PC-9 (cell line): ENCODE results near the gene VWA3A. TPM values are rescaled to one million over a fixed set of nuclear protein-coding genes. Genes with fewer than 3 reads are reported as not detected.

Experiments
- BruUV-seq: library from RNA; stranded (reverse); fragments of 400-500 nt; replicated peaks from 2 replicates; lab custom pipeline; 2021; lab: Mats Ljungman, UMichigan
- CTCF ChIA-PET: fragments of 300-600 bp; sonication (Branson Sonifier 250); formaldehyde crosslinking; loops from one replicate; lab custom pipeline; 2022; ENCODE audit warnings: antibody characterized with exemption; lab: Charles Lee
- POLR2A ChIA-PET: fragments of 300-600 bp; sonication (Branson Sonifier 250); formaldehyde crosslinking; loops from one replicate; lab custom pipeline; 2022; ENCODE audit warnings: antibody characterized with exemption; ENCODE audit not compliant: unreplicated experiment; lab: Charles Lee
- DNase-seq, 2 experiments: peaks; one replicate each; pipeline versions ENCODE4 v3.0.0 to v3.0.0-alpha.2; 2015 to 2022; ENCODE audit warnings: mixed read lengths in 1 of 2
- H2AFZ ChIP-seq: fragments of 200-600 bp; sonication (generic); 2 replicates; pipeline ENCODE4 v1.8.1; 2017; ENCODE audit warnings: antibody characterized with exemption
- H3F3A ChIP-seq: fragments of 200-600 bp; sonication (generic); 2 replicates; pipeline ENCODE4 v1.8.1; 2017; ENCODE audit warnings: antibody characterized with exemption, mild to moderate bottlenecking, low read depth; ENCODE audit not compliant: insufficient read depth
- H3K27ac ChIP-seq: fragments of 200-600 bp; sonication (generic); 2 replicates; pipeline ENCODE4 v1.6.1; 2016; ENCODE audit warnings: mixed run types
- H3K27me3 ChIP-seq: fragments of 200-600 bp; sonication (generic); 2 replicates; pipeline ENCODE4 v1.6.1; 2016; ENCODE audit warnings: low read depth, mixed run types; ENCODE audit not compliant: insufficient read depth
- H3K36me3 ChIP-seq: fragments of 200-600 bp; sonication (generic); 2 replicates; pipeline ENCODE4 v1.6.1; 2016; ENCODE audit warnings: low read depth, mixed run types
- H3K4me1 ChIP-seq: fragments of 200-600 bp; sonication (generic); replicated peaks from 2 replicates; pipeline ENCODE4 v1.6.1; 2016; ENCODE audit warnings: mixed run types; ENCODE audit not compliant: insufficient read depth
- H3K4me2 ChIP-seq: fragments of 200-600 bp; sonication (generic); 2 replicates; pipeline ENCODE4 v1.6.1; 2017; ENCODE audit warnings: mixed run types
- H3K4me3 ChIP-seq: fragments of 200-600 bp; sonication (generic); 2 replicates; pipeline ENCODE4 v1.6.1; 2016; ENCODE audit warnings: mixed run types
- H3K79me2 ChIP-seq: fragments of 200-600 bp; sonication (generic); 2 replicates; pipeline ENCODE4 v1.6.1; 2017; ENCODE audit warnings: low read depth, mixed run types
- H3K9me2 ChIP-seq: fragments of 200-600 bp; sonication (generic); 2 replicates; pipeline ENCODE4 v1.8.1; 2017; ENCODE audit warnings: mild to moderate bottlenecking; ENCODE audit not compliant: insufficient read depth
- H3K9me3 ChIP-seq: fragments of 200-600 bp; sonication (generic); 2 replicates; pipeline ENCODE4 v1.8.1; 2016; ENCODE audit warnings: low read depth; ENCODE audit not compliant: insufficient read depth
- H4K20me1 ChIP-seq: fragments of 200-600 bp; sonication (generic); 2 replicates; pipeline ENCODE4 v1.8.1; 2017; ENCODE audit not compliant: insufficient read depth
- CTCF ChIP-seq: fragments of 200-600 bp; sonication (generic); conservative IDR thresholded peaks from 2 replicates; pipeline ENCODE4 v1.6.1; 2017; ENCODE audit warnings: mixed run types, antibody characterized with exemption, mild to moderate bottlenecking, moderate library complexity
- EZH2 ChIP-seq: fragments of 200-600 bp; sonication (generic); IDR thresholded peaks from 2 replicates; pipeline ENCODE4 v1.8.0; 2017; ENCODE audit warnings: antibody characterized with exemption, low read depth
- intact Hi-C: fragments of 100-400 bp; cut with micrococcal nuclease; formaldehyde crosslinking; loops from one replicate; pipeline ENCODE4 v1.10.0; 2022; ENCODE audit not compliant: unreplicated experiment
- total RNA-seq: library from RNA; stranded (reverse); gene quantifications from 2 replicates; pipeline ENCODE4 v1.2.3, GENCODE V29; 2021

VWA3A gene
- total RNA-seq, 1 experiment from 2014 or later, result 0.83 TPM

- BruUV-seq, result no TSS peak
- no peak overlapping the region for H3K27ac ChIP-seq
- POLR2A ChIA-PET, result no interaction called here
- H3K79me2 ChIP-seq, result peaks cover 8% of the 10 kb centered on the region; the same call in 1 of the 2 replicates
- no peak for DNase-seq
- no peaks in the 10 kb centered on the region; the same call in 1 of the 2 replicates for H3K9me3 ChIP-seq
- no peak overlapping the region for H2AFZ ChIP-seq
- CTCF ChIA-PET, result no interaction called here
- intact Hi-C loops, result no loop called here
- H4K20me1 ChIP-seq, result no peaks in the 10 kb centered on the region
- no peaks in the 10 kb centered on the region for H3K9me2 ChIP-seq
- H3K4me1 ChIP-seq, result peaks cover 22% of the 10 kb centered on the region
- no peak overlapping the region for H3K4me2 ChIP-seq
- H3F3A ChIP-seq, result no peaks in the 10 kb centered on the region; the same call in 1 of the 2 replicates
- no peak overlapping the region for H3K4me3 ChIP-seq
- H3K36me3 ChIP-seq, result 0 out of 2 replicates have a peak, but pooled peaks cover 5% of the 10 kb centered on the region
- no peaks in the 10 kb centered on the region for H3K27me3 ChIP-seq
- TF ChIP-seq CTCF (no peak), EZH2 (no peak)
Observed at GRCh38 chr16:22052980-22053379, 39.4 kb upstream of the VWA3A start.

- Histone ChIP-seq H3K4me1 (peaks cover 22% of the 10 kb centered on the region), H3K9me3 (no peaks in the 10 kb centered on the region; the same call in 1 of the 2 replicates), H3K27me3 (no peaks in the 10 kb centered on the region), H3F3A (no peaks in the 10 kb centered on the region; the same call in none of the 2 replicates), H3K4me3 (no peak overlapping the region), H2AFZ (no peak overlapping the region), H3K9me2 (no peaks in the 10 kb centered on the region), H3K36me3 (0 out of 2 replicates have a peak, but pooled peaks cover 5% of the 10 kb centered on the region), H3K27ac (no peak overlapping the region), H4K20me1 (no peaks in the 10 kb centered on the region), H3K79me2 (peaks cover 13% of the 10 kb centered on the region; the same call in 1 of the 2 replicates), H3K4me2 (no peak overlapping the region)
- ChIA-PET CTCF (no interaction called here), POLR2A (no interaction called here)
- TF ChIP-seq EZH2 (no peak), CTCF (no peak)
- BruUV-seq, result no TSS peak
- intact Hi-C loops, result no loop called here
- no peak for DNase-seq
Observed at GRCh38 chr16:22053921-22054341, 38.4 kb upstream of the VWA3A start.

GRCh38 chr16:22054847-22055590, 37.3 kb upstream of the VWA3A start:
- DNase-seq, result no peak
- H3K9me2 ChIP-seq, result no peaks in the 10 kb centered on the region

More at GRCh38 chr16:22054847-22055590, 37.3 kb upstream of the VWA3A start:
- no peak overlapping the region for H3K4me3 ChIP-seq
- peaks cover 15% of the 10 kb centered on the region for H3K4me1 ChIP-seq
- no peak overlapping the region for H2AFZ ChIP-seq
- no peak overlapping the region for H3K27ac ChIP-seq
- H3K9me3 ChIP-seq, result no peaks in the 10 kb centered on the region; the same call in 1 of the 2 replicates
- no TSS peak for BruUV-seq
- H3F3A ChIP-seq, result no peaks in the 10 kb centered on the region; the same call in 1 of the 2 replicates
- peaks cover 19% of the 10 kb centered on the region for H3K79me2 ChIP-seq
- H3K36me3 ChIP-seq, result 0 out of 2 replicates have a peak, but pooled peaks cover 5% of the 10 kb centered on the region
- H3K4me2 ChIP-seq, result no peak overlapping the region
- no peaks in the 10 kb centered on the region; the same call in 1 of the 2 replicates for H4K20me1 ChIP-seq
- POLR2A ChIA-PET, result no interaction called here
- TF ChIP-seq EZH2, result no peak
- no peak for TF ChIP-seq CTCF
- no peaks in the 10 kb centered on the region for H3K27me3 ChIP-seq
- CTCF ChIA-PET, result interaction anchor here (0.6 kb wide), 1 partner anchor 23 kb away, joined by 5 read pairs; no protein-coding TSS in a partner anchor
- intact Hi-C loops, result no loop called here
